HG02678 (cell line): ENCODE data around the gene DARS1.
A peak's percentile ranks its signal among the peaks of the same experiment; 100 is the strongest.

ENCODE experiments used
- ATAC-seq: cut with Tn5 transposase; IDR thresholded peaks from one replicate; pipeline ENCODE4 v1.9.1; 2021; ENCODE audit warnings: mild to moderate bottlenecking, moderate library complexity; ENCODE audit not compliant: unreplicated experiment

Gene DARS1

GRCh38 chr2:135985018-135985825 lies at the start of gene DARS1:
Gene DARS1 (minus strand): TSS chr2:135985626. CDS start chr2:135985468, 158 bp downstream.
- peak; percentile 88 for ATAC-seq

GRCh38 chr2:136034629-136035028 lies 49.2 kb upstream of the DARS1 start:
- no peak for ATAC-seq

GRCh38 chr2:136032817-136033535 lies 47.5 kb upstream of the DARS1 start:
- no peak for ATAC-seq

- no peak for ATAC-seq
Measured at GRCh38 chr2:136032192-136032591, 46.8 kb upstream of the DARS1 start.

GRCh38 chr2:136031711-136032110 lies 46.3 kb upstream of the DARS1 start:
- no peak for ATAC-seq

- no peak for ATAC-seq
Measured at GRCh38 chr2:136030406-136030805, 45.0 kb upstream of the DARS1 start.

- ATAC-seq: peak; percentile 86
Measured at GRCh38 chr2:136029149-136029548, 43.7 kb upstream of the DARS1 start.

- ATAC-seq: no peak
Measured at GRCh38 chr2:136028001-136028400, 42.6 kb upstream of the DARS1 start.

- no peak for ATAC-seq
Measured at GRCh38 chr2:136027112-136027511, 41.7 kb upstream of the DARS1 start.

GRCh38 chr2:136025057-136025973 lies 39.9 kb upstream of the DARS1 start:
- ATAC-seq: peak; percentile 52

GRCh38 chr2:136024616-136025015 lies 39.2 kb upstream of the DARS1 start:
- ATAC-seq: no peak

- no peak for ATAC-seq
Measured at GRCh38 chr2:136024185-136024584, 38.8 kb upstream of the DARS1 start.

- ATAC-seq: no peak
Measured at GRCh38 chr2:136023416-136023815, 38.0 kb upstream of the DARS1 start.

- ATAC-seq: no peak
Measured at GRCh38 chr2:136022396-136023146, 37.1 kb upstream of the DARS1 start.

- ATAC-seq: no peak
Measured at GRCh38 chr2:136021976-136022375, 36.5 kb upstream of the DARS1 start.

GRCh38 chr2:136021406-136021805 lies 36.0 kb upstream of the DARS1 start:
- no peak for ATAC-seq

- no peak for ATAC-seq
Measured at GRCh38 chr2:136020831-136021230, 35.4 kb upstream of the DARS1 start.

- no peak for ATAC-seq
Measured at GRCh38 chr2:136019825-136020224, 34.4 kb upstream of the DARS1 start.

- peak; percentile 70 for ATAC-seq
Measured at GRCh38 chr2:136019306-136019705, 33.9 kb upstream of the DARS1 start.

GRCh38 chr2:136017786-136018185 lies 32.4 kb upstream of the DARS1 start:
- no peak for ATAC-seq
